A549 (cell line): ENCODE results near the gene ACSL4.

Source experiments
- CEBPB ChIP-seq, 2 experiments: fragments of >200 bp in 1 of 2; sonication (Bioruptor Twin) in 1 of 2; formaldehyde crosslinking in 1 of 2; IDR thresholded peaks; 2 replicates each; pipeline ENCODE4 v1.6.1; 2012 to 2016
- EP300 ChIP-seq, 2 experiments: fragments of >200 bp; sonication (Bioruptor Twin); formaldehyde crosslinking; IDR thresholded peaks; 2 replicates in 1 of 2; 3 replicates in 1 of 2; pipeline ENCODE4 v1.6.1; 2016 to 2017
- JUNB ChIP-seq: fragments of >200 bp; sonication (Bioruptor Twin); formaldehyde crosslinking; IDR thresholded peaks from 2 replicates; pipeline ENCODE4 v1.6.1; 2016
- MYC ChIP-seq: IDR thresholded peaks from 2 replicates; pipeline ENCODE4 v1.6.1; 2012; ENCODE audit warnings: mild to moderate bottlenecking, inconsistent platforms, low read length, improper control_type of control experiment, borderline replicate concordance
- NFE2L2 ChIP-seq: fragments of 150-350 bp; conservative IDR thresholded peaks from 2 replicates; pipeline ENCODE4 v1.6.1; 2014; ENCODE audit warnings: low read length
- POLR2A ChIP-seq: IDR thresholded peaks from 2 replicates; pipeline ENCODE4 v1.6.1; 2012; ENCODE audit warnings: mild to moderate bottlenecking, low read length
- POLR2AphosphoS2 ChIP-seq: conservative IDR thresholded peaks from 2 replicates; pipeline ENCODE4 v1.6.1; 2012; ENCODE audit warnings: low read length, improper control_type of control experiment, inconsistent platforms
- RAD21 ChIP-seq, 2 experiments: fragments of >200 bp in 1 of 2; sonication (Bioruptor Twin) in 1 of 2; formaldehyde crosslinking in 1 of 2; IDR thresholded peaks in 1 of 2; conservative IDR thresholded peaks in 1 of 2; 2 replicates in 1 of 2; 3 replicates in 1 of 2; pipeline ENCODE4 v1.6.1; 2012 to 2018; ENCODE audit warnings: inconsistent platforms in 1 of 2
- RCOR1 ChIP-seq: fragments of 150-350 bp; IDR thresholded peaks from 2 replicates; pipeline ENCODE4 v1.6.1; 2014; ENCODE audit warnings: antibody characterized with exemption, low read length, low read depth
- TF ChIP-seq, protein P1 (sequence below): fragments of >200 bp; sonication (Bioruptor Twin); formaldehyde crosslinking; IDR thresholded peaks from 3 replicates; pipeline ENCODE4 v1.5.1; 2016

GRCh38 chrX:109773374-109773773, 40.3 kb upstream of the ACSL4 start:
- TF ChIP-seq, protein P1, sequence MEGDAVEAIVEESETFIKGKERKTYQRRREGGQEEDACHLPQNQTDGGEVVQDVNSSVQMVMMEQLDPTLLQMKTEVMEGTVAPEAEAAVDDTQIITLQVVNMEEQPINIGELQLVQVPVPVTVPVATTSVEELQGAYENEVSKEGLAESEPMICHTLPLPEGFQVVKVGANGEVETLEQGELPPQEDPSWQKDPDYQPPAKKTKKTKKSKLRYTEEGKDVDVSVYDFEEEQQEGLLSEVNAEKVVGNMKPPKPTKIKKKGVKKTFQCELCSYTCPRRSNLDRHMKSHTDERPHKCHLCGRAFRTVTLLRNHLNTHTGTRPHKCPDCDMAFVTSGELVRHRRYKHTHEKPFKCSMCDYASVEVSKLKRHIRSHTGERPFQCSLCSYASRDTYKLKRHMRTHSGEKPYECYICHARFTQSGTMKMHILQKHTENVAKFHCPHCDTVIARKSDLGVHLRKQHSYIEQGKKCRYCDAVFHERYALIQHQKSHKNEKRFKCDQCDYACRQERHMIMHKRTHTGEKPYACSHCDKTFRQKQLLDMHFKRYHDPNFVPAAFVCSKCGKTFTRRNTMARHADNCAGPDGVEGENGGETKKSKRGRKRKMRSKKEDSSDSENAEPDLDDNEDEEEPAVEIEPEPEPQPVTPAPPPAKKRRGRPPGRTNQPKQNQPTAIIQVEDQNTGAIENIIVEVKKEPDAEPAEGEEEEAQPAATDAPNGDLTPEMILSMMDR: no peak
- TF ChIP-seq NFE2L2: no peak
- TF ChIP-seq MYC: no peak
- TF ChIP-seq POLR2AphosphoS2: no peak
- TF ChIP-seq EP300 (IDR thresholded peaks at IDR 0.05): no peak
- no peak for TF ChIP-seq RCOR1
- no peak for TF ChIP-seq JUNB
- no peak for TF ChIP-seq CEBPB (IDR thresholded peaks at IDR 0.05)
- TF ChIP-seq POLR2A: no peak
- no peak for TF ChIP-seq RAD21 (conservative IDR thresholded peaks at IDR 0.05 in 1 of 2, IDR thresholded peaks at IDR 0.05 in 1 of 2)
